GM12892 (cell line): ENCODE results near the gene NTHL1.

Experiments
- POLR2A ChIP-seq: IDR thresholded peaks from 2 replicates; pipeline ENCODE4 v1.6.1; 2011; ENCODE audit warnings: low read depth, low read length, control low read depth
- POLR2AphosphoS5 ChIP-seq: IDR thresholded peaks from 2 replicates; pipeline ENCODE4 v1.6.1; 2011; ENCODE audit warnings: low read depth, low read length, control low read depth
- TAF1 ChIP-seq: IDR thresholded peaks from 2 replicates; pipeline ENCODE4 v1.6.1; 2011; ENCODE audit warnings: low read depth, mild to moderate bottlenecking, control low read depth, low read length, borderline replicate concordance

GRCh38 chr16:2006317-2006716, 41.3 kb downstream of the NTHL1 start:
- TF ChIP-seq POLR2A (no peak), POLR2AphosphoS5 (no peak), TAF1 (no peak)
